ENCODE data around the gene JMJD4.

JMJD4 gene

DNA sequence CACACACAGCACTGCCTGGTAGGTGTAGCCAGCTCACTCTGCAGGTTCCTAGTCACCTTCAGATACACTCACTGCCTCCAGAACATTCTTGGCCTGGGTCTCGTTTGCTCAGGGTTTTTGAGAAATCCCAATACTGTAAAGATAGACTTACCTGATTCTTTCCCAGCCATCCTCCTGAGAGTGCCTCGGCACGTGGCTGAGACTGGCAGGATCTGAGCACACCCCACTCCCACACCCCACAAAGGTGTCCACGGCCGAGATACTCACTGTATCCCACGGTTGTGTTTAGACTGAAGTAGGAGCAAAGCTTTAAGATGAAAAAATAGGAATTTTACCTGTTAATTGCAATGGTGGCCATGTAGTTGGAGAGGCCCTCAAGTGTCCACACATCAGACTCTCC, 33.5 kb upstream of the JMJD4 start:
- no peak for DNase-seq (ENCODE audit: low read depth in 2 of 2)

DNA sequence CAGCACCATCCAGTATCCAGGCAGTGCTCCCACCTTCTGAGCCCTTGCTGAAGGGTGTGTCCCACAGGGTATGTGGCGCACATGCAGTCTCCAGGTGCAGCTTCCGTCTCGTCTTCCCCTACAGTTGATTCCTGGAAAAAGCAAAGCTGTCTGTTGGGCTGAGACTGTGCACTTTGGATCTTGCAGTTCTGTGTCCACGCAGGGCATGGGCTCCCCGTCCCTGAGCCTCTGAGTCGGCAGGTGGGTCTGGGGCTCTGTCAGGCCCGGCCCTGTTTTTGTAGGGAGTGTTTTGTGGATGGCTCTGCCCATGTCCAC, 33.0 kb upstream of the JMJD4 start:
- DNase-seq (ENCODE audit: low read depth in 2 of 2) = no peak

DNA sequence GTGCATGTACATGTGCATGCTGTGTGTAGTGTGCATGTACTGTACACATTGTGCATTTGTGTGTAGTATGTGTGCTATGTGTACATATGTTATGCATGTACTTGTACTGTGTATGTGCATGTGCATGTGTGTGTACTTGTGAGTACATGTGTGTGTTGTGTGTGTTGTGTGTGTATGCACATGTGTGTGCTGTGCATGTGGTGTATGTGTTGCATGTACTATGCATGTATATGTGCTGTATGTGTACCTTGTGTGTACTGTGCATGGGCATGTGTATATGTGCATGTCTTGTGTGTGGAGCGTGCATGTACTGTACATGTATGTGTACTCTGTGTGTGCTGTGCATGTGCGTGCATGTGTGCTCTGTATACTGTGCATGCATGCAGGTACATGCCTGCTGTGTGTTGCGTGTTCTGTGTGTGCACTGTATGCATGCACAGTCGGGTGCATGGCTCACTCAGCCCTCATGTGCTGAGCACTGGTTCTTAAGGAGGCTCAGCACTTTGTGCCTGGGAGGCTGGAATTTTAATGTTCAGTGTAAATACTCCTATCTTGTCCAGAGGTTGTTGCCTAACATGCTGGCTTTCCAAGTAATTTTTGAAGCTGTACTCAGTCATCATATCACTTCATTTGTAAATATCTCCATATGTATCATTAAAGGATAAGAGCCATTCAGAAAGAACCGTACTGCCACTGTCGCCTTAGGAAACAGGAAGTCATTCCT, 32.5 kb upstream of the JMJD4 start:
- DNase-seq (ENCODE audit: low read depth in 2 of 2) = no peak

DNA sequence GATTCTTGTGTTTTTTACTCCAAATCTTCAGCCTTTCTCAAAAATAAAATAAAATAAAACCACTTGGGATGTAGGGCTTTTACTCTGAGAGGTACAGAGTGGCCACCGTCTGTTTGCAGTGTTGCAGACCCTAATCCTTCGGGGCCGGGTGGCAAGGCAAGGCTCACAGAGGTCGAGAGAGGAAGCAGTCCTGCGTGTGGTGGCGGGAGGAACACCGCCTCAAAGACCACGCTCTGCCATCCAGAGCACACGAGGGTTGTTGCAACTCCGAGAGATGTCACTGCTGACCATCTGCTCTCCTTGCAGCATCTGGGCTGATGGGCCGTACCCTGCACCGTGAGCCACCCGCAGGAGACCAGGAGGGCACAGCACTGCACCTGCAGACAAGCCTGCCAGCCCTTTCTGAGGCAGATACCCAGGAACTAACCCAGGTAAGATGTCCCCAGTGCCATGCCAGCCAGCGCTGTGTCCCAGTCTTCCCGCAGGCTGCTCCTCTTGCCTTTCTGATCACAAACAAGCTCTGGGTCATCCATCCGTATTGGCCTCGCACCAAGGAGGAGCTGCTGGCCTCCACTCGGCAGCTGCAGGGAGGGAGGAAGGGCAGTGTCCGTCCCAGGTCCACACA, 31.7 kb upstream of the JMJD4 start:
- no peak for DNase-seq (ENCODE audit: low read depth in 2 of 2)

DNA sequence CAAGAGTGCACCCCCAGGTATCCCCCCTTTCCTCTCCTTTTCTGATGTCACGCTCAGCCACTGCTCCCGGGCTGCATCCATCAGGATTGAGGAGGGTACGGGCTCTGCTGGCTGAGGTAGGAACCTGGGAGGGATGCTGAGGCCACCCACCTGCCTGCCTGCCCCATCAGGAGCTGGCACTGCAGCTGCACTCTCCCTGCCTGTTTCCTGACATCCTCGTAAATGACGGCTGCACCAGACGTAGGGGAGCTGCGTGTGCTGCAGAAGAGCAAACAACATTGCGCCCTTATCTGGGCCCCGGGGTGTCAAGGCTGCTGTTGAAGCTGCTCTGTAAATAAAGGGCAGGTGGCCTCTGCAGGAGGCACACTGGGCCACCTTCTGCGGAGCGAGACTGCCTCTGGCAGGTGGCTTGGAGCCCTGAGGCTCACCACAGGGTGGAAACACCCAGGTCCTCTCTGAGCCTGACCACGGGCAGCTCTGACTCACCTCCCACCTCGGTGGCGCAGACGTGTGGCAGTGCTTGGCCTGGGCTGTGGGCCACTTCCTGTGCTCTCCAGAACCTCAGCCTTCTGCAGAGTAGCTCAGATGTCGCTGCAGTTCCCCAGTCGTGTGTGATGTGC, 31.0 kb upstream of the JMJD4 start:
- DNase-seq (ENCODE audit: low read depth in 2 of 2) = peak; percentile 44 to 58

DNA sequence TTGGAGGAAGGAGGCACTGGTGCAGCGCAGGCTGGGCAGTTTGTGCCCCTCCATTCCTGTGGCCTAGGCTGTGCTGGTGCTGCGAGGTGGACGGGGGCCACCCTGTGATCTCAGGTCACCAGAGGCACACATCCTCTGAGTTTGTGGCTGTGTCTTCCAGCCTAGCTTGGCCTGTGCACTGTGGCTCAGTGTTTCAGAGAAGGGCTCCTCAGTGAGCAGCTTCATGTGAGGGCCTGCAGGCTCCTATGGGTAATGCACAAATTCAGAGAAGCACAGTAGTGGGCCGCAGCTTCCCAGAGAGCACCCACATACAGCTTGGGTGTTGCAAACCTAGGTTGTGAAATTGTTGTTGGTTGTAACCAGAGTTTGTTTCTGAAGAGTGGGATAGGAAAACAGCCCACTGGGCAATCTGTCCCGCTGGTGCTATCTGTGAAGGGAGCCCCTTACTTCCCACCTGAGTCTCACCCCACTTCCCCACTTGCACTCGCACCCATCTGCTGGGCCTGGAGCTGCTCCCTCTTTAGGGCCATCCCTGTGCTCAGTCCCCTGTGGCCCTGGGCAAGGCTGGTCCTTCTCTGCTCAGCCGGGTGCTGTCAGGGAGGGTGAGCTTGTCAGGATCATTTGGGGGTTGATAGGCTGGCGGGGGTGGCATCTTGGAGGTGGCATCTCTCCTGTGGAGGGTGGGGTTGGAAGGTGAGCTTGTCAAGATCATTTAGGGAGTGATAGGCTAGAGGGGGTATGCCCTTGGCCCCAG, 30.3 kb upstream of the JMJD4 start:
- no peak for DNase-seq (ENCODE audit: low read depth in 2 of 2)

DNA sequence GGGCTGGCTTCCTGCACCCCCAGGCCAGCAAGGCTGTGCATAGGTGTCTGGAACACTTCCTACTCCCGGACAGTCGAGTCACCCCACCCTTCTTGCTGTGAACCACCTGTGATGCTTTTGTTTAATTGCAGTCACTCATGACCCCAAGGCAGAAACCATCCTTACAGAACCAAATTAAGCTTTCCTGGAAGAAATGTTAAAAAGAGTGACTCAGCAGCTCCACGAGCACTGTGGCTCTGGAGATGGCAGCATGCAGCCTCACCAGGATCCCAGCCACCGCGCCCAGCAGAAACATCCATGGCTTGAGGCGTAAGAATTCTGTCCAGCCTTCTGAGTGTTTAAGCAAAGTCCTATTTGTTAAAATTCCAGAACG, 28.9 kb upstream of the JMJD4 start:
- no peak for DNase-seq (ENCODE audit: low read depth in 2 of 2)

DNA sequence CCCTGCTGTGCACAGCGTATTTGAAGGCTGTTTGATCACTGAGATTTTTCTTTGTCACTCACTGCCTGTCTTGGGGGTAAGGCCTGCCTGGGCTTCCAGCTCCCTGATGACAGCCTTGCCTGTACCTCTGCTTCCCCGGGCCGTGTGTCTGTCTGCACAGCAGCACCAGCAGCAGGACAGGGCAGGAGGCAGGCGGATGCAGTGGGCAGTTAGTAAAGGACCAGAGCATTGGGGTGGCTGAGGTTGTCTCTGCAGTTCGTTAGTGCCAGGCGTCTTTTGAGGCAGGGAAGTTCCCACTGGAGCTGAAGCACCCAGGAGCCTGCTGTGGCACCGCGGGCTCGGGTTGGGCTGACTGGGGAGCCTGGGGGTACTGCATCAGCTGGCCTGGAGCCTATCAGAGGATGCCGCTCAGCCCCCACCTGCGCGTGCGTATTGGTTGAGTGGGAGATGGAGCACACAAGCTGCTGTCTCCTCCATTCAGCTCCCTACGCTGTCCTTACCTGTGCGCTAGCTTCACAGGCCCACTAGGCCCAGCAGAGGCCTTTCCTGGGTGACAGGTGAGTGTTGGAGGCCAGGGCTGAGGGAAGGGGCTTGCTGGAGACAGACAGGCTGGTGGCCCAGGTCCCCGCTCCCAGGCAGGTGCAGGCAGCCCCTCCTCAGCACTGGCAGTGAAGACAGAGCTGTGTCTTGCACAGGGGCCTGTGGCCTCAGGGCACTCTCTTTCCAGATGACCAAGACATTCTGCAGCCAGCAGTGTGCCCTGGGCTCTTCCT, 28.3 kb upstream of the JMJD4 start:
- DNase-seq (ENCODE audit: low read depth in 2 of 2) = no peak

DNA sequence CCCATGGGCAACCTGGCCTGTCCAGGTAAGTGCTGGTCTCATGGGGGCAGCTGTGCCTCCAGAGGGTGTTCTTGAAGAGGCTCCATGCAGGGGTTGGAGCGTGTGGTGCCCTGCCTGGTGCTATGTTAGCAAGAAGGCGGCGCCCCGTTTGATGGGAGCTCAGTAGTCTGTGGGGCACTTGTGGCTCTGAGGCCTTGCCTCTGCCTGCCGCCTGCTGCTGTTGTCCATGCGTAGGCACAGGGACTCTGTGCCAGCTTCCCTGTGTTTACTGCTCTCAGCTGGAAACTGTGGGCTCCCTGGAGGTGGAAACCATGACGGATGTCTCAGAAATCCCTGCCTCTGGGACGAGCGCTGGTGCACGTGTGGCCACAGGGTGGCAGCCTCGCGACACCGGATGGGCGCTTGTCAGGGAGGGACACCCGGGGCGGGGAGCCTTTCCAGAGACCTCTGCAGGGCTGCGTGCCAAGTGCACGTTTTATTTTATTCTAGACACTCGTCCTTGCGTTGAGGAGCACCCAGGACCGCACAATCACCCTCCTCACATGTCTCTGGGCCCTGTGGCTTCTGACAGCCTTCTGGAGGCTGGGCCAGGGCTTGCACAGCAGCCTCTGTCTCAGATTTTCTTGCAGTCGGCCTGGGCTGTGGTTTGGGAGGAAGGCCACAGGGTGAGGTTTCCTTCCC, 27.3 kb upstream of the JMJD4 start:
- peak; percentile 75 to 81 for DNase-seq (ENCODE audit: low read depth in 2 of 2)

DNA sequence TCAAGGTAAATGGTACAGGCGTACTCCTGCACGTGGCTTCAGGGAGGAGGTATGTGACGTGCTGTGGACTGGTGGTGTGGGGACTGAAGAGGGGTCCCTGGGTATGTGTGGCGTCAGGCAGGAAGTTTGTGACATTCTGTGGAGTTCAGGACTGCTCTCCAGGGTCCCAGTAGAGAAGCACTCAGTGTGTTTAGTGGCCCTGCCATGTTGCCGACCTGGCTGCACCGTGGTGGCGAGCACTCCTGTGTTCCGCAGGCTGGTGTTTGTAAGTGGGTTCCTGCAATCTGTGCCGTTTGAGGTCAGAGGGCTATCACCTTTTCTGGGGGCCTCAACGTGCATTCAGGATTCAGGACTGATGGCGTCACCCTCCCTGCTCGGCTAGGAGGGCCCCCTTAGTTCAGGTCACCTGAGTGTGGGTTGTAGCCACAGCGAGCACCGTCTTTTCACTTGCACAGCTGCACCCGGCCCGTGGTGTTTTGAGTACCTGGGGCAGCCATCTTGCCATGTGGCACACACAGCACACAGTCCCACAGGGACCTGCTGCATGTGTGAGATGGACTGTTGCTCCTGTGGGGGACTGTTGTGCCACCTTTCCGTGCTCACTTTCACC, 26.6 kb upstream of the JMJD4 start:
- no peak for DNase-seq (ENCODE audit: low read depth in 2 of 2)

DNA sequence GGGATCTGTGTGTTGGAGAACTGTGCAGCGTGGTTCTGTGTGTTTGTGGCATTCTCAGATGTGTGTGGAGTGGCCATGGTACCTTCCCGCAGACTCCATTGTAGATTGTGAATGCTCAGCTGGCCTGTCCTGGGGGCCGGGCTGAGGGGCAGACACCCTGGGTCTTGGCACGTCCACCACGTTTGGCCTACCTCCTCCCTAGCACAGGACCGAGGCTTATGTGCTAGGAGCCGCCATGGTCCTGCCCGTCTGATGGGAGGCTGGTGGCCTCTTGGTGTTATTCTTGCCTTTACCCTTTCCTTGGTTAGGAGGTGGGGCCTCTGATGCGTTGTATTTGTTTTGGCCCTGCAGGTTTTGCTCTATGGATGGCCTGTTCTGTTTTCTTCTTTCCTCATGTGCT, 25.3 kb upstream of the JMJD4 start:
- DNase-seq (ENCODE audit: low read depth in 2 of 2) = no peak

DNA sequence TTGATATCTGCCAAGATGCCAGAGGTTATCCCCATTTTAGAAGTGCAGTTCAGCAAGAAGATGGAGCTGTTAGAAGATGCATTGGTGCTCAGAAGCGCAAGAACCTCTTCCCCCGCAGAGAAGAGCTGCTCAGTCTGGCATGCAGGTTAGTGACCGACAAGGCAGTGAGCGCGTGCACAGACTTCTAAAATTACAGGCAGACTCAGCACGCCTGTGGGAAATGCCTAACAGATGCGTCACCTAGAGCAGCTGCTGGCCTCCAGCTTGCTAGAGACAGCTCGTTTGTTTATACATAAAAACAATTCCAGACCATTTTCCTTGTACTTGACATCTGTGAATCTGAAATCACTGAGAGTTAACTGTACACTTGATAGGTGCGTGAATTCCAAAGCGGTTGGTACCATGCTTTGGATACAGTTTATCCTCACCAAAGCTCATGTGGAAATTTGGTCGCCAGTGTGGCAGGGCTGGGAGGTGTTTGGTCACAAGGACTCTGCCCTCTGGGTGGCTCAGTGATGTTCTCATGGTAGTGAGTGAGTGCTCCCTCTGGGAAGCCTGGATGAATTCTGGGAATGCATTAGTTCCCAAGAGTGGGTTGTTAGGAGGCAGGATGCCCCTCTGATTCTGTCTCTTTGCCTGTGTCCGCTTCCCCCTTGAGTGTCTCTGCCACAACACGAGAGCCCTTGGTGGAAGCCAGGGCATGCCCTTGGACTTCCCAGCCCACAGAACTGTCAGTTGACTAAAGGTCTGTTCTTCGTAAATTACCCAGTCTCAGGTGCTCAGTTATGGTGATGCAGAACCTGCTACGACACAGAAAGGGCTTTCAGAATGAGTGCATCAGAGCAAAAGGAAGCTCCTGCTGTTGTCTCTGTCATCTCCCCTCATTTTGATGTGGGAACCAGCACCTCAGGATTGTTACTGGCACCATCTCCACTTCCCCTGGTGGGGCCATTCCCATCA, 24.5 kb upstream of the JMJD4 start:
- no peak for DNase-seq (ENCODE audit: low read depth in 2 of 2)

DNA sequence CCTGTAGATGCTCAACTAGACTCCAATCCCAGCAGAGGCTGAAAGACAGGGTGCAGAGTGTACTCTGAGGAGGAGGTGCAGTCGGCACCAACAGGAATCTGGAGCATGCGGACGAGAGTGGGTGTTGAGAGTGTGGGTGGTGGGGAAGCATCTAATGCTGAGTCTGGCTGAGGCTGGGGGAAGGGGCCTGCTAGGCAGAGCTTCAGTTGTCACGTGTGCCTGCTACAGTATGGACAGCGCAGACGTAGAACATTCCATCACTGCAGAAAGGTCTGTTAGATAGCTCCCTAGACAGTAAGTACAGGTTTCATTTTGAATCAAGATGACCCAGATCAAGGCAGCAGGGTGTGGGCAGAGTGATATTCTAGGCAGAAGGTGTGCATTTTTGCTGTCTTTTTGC, 23.3 kb upstream of the JMJD4 start:
- no peak for DNase-seq (ENCODE audit: low read depth in 2 of 2)

DNA sequence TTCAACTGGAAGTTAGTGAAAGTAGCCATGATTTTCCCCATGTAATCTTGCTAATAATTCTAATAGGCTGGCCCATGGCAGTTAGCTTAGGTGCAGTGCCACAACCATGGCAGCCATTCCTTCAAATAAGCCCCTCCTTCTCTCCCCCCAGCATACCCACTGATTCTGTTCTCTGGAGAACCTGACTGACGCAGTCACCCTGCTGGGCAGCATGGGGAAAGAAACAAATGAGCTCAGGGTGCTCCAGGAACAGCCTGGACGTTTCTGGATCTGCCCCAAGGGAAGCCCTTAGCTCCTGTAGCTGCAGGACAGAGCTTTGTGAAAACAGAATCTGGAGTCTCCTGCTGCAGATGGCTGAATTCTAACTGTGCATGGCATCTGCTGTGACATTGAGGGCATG, 22.7 kb upstream of the JMJD4 start:
- DNase-seq (ENCODE audit: low read depth in 2 of 2) = no peak

DNA sequence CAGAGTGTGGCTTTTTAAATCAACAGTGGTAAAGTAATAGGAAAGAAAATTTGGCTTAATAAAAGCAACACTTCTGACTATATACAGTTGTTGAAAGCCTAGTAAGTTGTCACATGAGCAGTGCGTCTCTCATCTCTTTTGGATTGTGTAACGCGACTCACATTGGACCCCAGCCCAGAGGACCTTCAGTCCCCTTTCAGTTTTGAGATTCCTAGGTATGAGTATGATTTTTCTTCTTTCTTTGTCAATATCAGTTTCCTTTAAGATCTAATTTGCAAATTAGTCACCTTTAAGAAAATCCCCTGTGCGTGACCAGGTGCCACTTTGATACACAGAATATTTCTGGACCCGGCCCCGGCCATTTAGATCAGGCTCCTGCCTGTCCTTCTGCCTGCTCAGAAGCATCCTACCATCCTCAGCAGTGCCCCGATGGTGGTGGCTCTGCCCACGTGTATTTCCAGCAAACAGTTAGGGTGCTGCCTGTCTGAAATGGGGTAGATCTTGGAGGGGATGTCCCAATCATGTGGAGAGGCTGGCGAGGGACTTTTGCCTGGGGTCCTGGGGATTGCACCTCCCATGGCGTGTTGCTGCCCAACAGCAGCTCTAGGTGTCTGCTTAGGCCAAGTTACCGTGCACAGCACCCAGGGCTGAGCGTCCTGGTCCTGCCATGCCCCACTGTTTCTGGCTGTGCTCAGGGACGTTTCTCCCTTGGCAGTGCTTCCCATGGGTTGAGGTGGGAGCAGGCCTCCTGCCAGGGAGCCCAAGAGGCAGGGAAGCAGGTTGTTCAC, 21.3 kb upstream of the JMJD4 start:
- DNase-seq (ENCODE audit: low read depth in 2 of 2) = no peak

DNA sequence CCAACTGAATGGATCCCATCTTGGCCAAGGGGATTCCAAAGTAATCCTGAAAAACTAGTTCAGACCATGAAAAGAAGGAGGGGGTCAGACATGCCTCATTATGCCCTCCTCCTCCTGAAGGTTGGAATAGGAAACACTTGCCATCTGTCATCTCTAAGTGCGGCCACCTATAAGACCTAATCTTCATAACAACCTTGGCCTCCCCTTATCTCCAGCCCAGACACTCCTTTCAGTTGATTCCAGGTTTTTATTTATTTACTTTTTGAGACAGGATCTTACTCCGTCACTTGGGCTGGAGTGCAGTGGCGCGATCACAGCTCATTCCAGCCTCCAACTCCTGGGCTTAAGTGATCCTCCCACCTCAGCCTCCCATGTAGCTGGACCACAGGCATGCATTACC, 19.9 kb upstream of the JMJD4 start:
- DNase-seq (ENCODE audit: low read depth in 2 of 2) = no peak

DNA sequence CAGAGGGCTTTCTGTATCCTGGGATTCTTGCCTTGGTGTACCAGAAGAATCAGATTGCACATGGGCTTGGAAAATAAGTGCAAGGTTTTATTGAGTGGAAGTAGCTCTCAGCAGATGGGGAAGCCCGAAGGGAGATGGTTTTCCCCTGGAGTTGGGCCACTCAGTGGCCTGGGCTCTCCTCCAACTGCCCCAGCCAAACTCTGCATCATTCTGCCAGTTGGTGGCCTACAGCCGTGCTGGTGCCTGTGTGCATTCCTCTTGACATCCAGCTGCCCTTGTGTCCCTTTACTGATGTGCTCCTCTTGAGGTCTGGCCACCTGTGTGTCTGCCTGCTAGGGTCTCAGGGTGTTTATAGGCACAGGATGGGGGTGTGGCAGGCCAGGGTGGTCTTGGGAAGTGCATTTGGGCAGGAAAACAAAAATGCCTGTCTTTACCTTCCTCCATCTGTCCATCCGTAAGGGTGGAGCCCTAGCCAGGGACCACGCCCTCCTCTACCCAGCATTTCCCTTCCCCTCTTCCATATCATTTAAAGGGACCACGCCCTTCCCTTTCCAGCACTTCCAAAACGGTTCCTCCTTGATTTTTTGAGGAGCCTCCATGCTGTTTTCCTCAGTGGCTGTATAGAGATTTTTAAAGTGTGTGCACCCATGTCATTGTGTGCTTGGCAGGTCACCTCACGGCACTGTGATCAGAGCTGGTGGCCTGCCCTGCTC, 19.1 kb upstream of the JMJD4 start:
- no peak for DNase-seq (ENCODE audit: low read depth in 2 of 2)

DNA sequence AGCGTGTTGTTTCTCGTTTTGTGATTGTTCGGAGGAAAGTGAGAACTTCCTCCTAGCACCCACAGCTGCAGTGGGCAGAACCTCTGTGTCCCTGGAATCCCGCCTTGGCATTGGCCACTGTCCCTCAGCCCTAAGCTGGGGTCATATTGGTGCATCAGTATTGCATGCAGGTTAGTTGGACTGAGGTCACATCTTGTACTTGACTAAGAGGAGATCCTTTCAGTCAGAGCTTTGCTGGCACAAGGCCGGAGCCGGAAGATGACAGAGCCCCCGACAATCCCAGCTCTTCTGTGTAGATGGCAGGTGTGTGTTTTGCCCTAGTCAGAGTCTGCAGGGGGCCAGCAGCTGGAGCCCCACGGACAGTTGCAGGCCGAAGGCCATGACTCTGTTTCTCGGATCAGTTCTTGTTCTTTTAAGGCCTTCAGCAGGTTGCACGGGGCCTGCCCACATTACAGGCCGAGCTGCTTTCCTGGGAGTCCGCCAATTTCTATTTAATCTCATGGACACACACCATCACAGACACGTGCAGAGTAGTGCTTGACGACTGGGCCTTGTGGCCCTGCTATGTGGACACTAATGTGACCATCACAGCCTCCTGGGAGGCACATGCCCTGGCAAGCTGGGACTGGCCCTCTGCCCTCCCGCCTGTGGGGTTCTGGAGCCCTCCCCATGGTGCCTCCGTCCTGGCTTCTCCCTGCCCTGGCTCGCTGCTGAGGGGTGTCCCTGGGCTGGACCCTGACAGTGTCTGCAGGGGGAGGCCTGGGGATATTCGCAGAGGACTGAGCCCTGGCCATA, 15.0 kb upstream of the JMJD4 start:
- DNase-seq (ENCODE audit: low read depth in 2 of 2) = no peak
